AG09309 (cell line): ENCODE data around the gene ABCA3.
A peak's percentile ranks its signal among the peaks of the same experiment; 100 is the strongest.

Experiments
- DNase-seq: peaks from one replicate; pipeline ENCODE4 v3.0.0-alpha.2; 2010; ENCODE audit warnings: low read depth
- H3K4me3 ChIP-seq: 2 replicates; pipeline ENCODE4 v1.5.1; 2011; ENCODE audit warnings: mild to moderate bottlenecking, low read depth, low read length, moderate library complexity; ENCODE audit not compliant: control insufficient read depth
- CTCF ChIP-seq: IDR thresholded peaks from 2 replicates; pipeline ENCODE4 v1.5.1; 2011; ENCODE audit warnings: mild to moderate bottlenecking, low read depth, low read length, inconsistent platforms; ENCODE audit not compliant: insufficient read depth, control insufficient read depth; ENCODE audit errors: missing control alignments

ABCA3 gene

DNA sequence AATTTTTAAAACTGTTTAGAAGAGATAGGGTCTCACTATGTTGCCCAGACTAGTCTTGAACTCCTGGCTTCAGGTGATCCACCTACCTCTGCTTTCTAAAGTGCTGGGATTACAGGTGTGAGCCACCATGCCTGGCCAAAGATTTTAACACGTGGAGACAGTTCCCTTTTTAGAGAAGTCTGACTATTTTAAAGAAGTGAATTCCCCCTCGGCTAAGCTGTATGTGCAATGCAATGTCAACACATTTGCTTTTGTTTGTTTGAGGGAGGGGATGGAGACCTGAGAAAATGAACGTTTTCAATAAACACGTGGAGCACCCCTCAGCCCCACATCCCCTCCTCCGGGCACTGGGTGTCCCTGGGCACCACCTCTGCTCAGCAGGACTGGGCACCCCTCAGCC, 58.3 kb downstream of the ABCA3 start:
- no peak for DNase-seq
- no peak overlapping the region for H3K4me3 ChIP-seq
- no peak for TF ChIP-seq CTCF

DNA sequence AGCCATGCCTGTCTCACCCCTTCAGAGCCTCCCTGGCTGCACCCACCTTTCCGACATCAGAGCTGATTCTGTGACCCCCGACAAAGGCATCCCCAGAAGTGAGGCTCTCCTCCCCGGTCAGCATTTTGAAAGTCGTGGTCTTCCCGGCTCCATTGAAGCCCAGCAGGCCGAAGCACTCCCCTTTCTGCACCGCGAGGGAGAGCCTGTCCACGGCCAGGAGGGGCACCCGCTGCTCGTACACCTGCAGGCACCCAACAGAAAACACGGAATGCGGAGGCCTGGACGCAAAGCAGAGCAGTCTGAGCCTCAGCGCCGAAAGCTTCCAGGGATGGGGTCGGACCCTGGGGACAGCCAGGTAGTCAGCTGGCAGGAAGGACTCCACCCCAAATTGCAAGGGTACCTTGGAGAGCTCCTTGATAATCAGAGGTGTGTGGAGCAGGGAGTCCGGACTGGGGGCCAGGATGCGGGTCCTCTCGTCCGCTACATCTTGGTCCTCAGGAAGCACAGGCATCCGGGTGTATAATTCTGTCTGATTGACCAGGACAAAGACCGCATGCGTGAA, 59.5 kb downstream of the ABCA3 start:
- no peak for TF ChIP-seq CTCF
- no peak for DNase-seq
- no peak overlapping the region for H3K4me3 ChIP-seq

DNA sequence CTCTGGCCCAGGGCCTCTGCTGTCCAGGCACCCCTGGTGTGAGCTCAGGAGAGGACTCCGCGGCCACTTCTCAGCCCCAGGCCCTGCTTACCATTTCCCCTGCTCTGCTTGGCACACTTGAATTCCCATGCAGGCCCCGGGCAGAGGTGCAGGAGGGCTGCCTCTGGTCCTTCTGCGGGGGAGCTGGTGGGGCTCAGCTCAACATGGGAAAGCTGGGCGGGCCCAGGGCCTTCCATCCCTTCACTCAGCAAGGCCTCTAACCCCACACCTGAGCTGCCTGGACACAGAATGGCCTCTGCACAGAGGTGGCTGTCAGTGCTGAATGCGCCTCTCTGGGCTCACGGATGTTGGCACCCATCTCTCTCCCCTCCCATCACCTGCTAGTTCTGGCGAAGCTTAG, 60.1 kb downstream of the ABCA3 start:
- TF ChIP-seq CTCF: no peak
- no peak for DNase-seq
- no peak overlapping the region for H3K4me3 ChIP-seq

- no peak for TF ChIP-seq CTCF
- no peak overlapping the region for H3K4me3 ChIP-seq
- no peak for DNase-seq
Observed at GRCh38 chr16:2278956-2279800, 61.4 kb downstream of the ABCA3 start.

- H3K4me3 ChIP-seq: no peak overlapping the region
- peak; percentile 19 for TF ChIP-seq CTCF
- DNase-seq: no peak
Observed at GRCh38 chr16:2278272-2278608, 62.3 kb downstream of the ABCA3 start.

DNA sequence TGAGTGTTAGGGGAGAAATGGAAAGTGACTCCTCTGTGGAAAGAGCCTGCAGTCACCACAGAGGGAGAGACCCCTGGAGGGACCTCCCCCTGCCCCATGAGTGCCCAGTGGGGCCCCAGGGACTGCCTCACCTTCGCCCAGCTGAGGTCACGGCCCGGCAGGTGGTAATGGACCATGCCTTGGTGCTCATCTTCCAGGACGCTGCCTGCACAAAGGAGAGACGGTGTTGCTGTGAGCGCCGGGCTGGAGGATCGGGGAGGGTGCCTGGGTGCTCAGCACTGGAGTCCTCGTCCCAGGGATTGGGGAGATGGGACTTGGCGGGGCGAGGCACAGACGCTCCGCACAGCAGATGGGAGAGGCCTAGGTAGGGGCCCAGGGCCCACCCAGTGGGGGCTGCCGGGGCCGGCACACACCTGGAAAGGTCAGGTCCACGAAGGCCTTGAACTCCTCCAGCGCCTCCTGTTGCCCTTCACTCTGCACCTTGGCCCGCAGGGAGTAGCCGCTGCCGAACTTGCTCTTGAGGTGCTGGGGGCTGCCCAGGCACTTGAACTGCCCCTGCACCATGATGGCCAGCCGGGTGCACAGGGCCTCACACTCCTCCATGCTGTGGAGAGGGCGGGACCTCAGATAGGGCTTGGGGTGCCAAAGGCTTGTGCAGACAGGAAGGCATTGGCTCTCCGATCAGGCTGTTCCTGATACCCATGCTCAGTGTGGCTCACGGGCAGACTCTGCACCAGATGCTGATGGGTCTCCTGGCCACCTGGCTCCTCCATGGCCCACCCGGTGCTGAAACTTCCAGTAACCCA, 62.9 kb downstream of the ABCA3 start:
- no peak overlapping the region for H3K4me3 ChIP-seq
- no peak for DNase-seq
- no peak for TF ChIP-seq CTCF
